HepG2 (cell line): ENCODE data around the gene IL22. TPM values are rescaled to one million over a fixed set of nuclear protein-coding genes. Genes with fewer than 3 reads are reported as not detected.

Experiments used
- ATAC-seq: fragments of 200-7000 bp; cut with Tn5 transposase; 3 replicates; pipeline ENCODE4 v1.9.1; 2020; ENCODE audit warnings: mild to moderate bottlenecking, moderate library complexity
- BruUV-seq: library from RNA; stranded (reverse); fragments of 400-500 nt; replicated peaks from 2 replicates; lab custom pipeline; 2021; lab: Mats Ljungman, UMichigan
- CTCF ChIA-PET: fragments of 300-600 bp; formaldehyde crosslinking; extraction: SDS; loops from one replicate; lab custom pipeline; 2021; ENCODE audit warnings: low total read pairs, inconsistent platforms, low intra/inter-chr PET ratio; lab: Yijun Ruan, JAX
- POLR2A ChIA-PET: fragments of 350-600 bp; sonication (Branson Sonifier 250); formaldehyde crosslinking; loops from one replicate; lab custom pipeline; 2020; ENCODE audit warnings: antibody characterized with exemption, inconsistent platforms; lab: Yijun Ruan, JAX
- DNase-seq: peaks from one replicate; pipeline ENCODE4 v3.0.0-alpha.2; 2015; ENCODE audit warnings: low spot score
- FAIRE-seq: peaks from 3 replicates; lab custom pipeline; 2011; peaks lifted over from hg19 to GRCh38; lab: Jason Lieb, UNC
- H2AFZ ChIP-seq: one replicate; pipeline ENCODE4 v1.6.1; 2011; ENCODE audit warnings: low read length, inconsistent platforms
- H3K27ac ChIP-seq: fragments of 300-600 bp; 3 replicates; pipeline ENCODE4 v1.8.0; 2011; ENCODE audit warnings: mixed run types, mild to moderate bottlenecking, mixed read lengths, low read length, inconsistent platforms; ENCODE audit not compliant: insufficient read depth; ENCODE audit errors: extremely low read length
- H3K27me3 ChIP-seq, 2 experiments: fragments of 200-600 bp in 1 of 2; 2 replicates in 1 of 2; 3 replicates in 1 of 2; pipeline versions ENCODE4 v1.6.0 to v1.8.0; 2011; ENCODE audit warnings: low read length in 2 of 2, mild to moderate bottlenecking in 2 of 2, moderate library complexity in 2 of 2, inconsistent platforms in 1 of 2; ENCODE audit not compliant: insufficient read depth in 2 of 2, control insufficient read depth in 1 of 2
- H3K36me3 ChIP-seq, 2 experiments: fragments of 200-600 bp in 1 of 2; replicated peaks in 1 of 2; 2 replicates in 1 of 2; 3 replicates in 1 of 2; pipeline versions ENCODE4 v1.5.1 to v1.8.0; 2011; ENCODE audit warnings: low read length in 2 of 2, inconsistent platforms in 1 of 2; ENCODE audit not compliant: insufficient read depth in 2 of 2, control insufficient read depth in 1 of 2
- H3K4me1 ChIP-seq: 2 replicates; pipeline ENCODE4 v1.5.1; 2012; ENCODE audit warnings: low read length, inconsistent platforms; ENCODE audit not compliant: insufficient read depth
- H3K4me2 ChIP-seq: 2 replicates; pipeline ENCODE4 v1.6.0; 2011; ENCODE audit warnings: low read depth, low read length, inconsistent platforms
- H3K4me3 ChIP-seq, 3 experiments: fragments of 200-600 bp in 1 of 3; sonication (generic), shearing (Covaris generic) in 1 of 3; replicated peaks in 1 of 3; 2 replicates each; pipeline ENCODE4 v1.5.1; 2011 to 2016; ENCODE audit warnings: low read length in 3 of 3, inconsistent platforms in 2 of 3, low read depth in 2 of 3, mild to moderate bottlenecking in 2 of 3, control low read depth in 1 of 3, mixed read lengths in 1 of 3; ENCODE audit not compliant: insufficient read depth in 1 of 3
- H3K79me2 ChIP-seq: one replicate; pipeline ENCODE4 v1.6.1; 2011; ENCODE audit warnings: low read length, inconsistent platforms; ENCODE audit not compliant: insufficient read depth
- H3K9ac ChIP-seq: 2 replicates; pipeline ENCODE4 v1.6.0; 2011; ENCODE audit warnings: mild to moderate bottlenecking, low read depth, low read length, inconsistent platforms; ENCODE audit not compliant: insufficient read depth
- H3K9me3 ChIP-seq: 2 replicates; pipeline ENCODE4 v1.5.1; 2012; ENCODE audit warnings: mild to moderate bottlenecking, low read length
- H4K20me1 ChIP-seq: 2 replicates; pipeline ENCODE4 v1.6.0; 2011; ENCODE audit warnings: inconsistent platforms, mild to moderate bottlenecking, low read length, moderate library complexity; ENCODE audit not compliant: insufficient read depth
- ATRX ChIP-seq: sonication (generic); formaldehyde crosslinking; IDR thresholded peaks from 2 replicates; pipeline ENCODE4 v1.4.0; 2020; ENCODE audit warnings: missing genetic modification reagents, borderline replicate concordance
- ELK4 ChIP-seq: sonication (generic); formaldehyde crosslinking; IDR thresholded peaks from 2 replicates; pipeline ENCODE4 v1.9.0; 2021; ENCODE audit warnings: missing genetic modification reagents, borderline replicate concordance
- EP300 ChIP-seq, 3 experiments: sonication (generic) in 1 of 3; formaldehyde crosslinking in 1 of 3; IDR thresholded peaks; 2 replicates each; pipeline versions ENCODE4 v1.5.1 to v1.6.1; 2011 to 2020; ENCODE audit warnings: low read depth in 2 of 3, low read length in 2 of 3, borderline replicate concordance in 1 of 3, improper control_type of control experiment in 1 of 3, mild to moderate bottlenecking in 1 of 3, missing genetic modification reagents in 1 of 3, moderate library complexity in 1 of 3
- GATAD2A ChIP-seq: IDR thresholded peaks from 2 replicates; pipeline ENCODE4 v1.6.1; 2016
- MAFG ChIP-seq: sonication (generic); formaldehyde crosslinking; IDR thresholded peaks from 2 replicates; pipeline ENCODE4 v1.5.1; 2020; ENCODE audit warnings: mild to moderate bottlenecking, missing genetic modification reagents
- RBFOX2 ChIP-seq: fragments of 200-400 bp; formaldehyde crosslinking; IDR thresholded peaks from 2 replicates; pipeline ENCODE4 v1.6.1; 2017; ENCODE audit warnings: low read depth, mild to moderate bottlenecking, low read length
- SETDB1 ChIP-seq: sonication (generic); formaldehyde crosslinking; IDR thresholded peaks from 2 replicates; pipeline ENCODE4 v1.5.1; 2020; ENCODE audit warnings: missing genetic modification reagents, mild to moderate bottlenecking, borderline replicate concordance
- ZNF468 ChIP-seq: sonication (generic); formaldehyde crosslinking; IDR thresholded peaks from 2 replicates; pipeline ENCODE4 v1.8.0; 2022; ENCODE audit warnings: mild to moderate bottlenecking, moderate library complexity, missing genetic modification reagents
- in situ Hi-C: cut with HindIII; loops from 2 replicates; pipeline ENCODE4 v1.10.0; 2017; ENCODE audit warnings: low pct_unique_long_range_greater_than_20kb; ENCODE audit not compliant: extremely low pct_ligation_motif_present
- intact Hi-C: fragments of 100-400 bp; cut with micrococcal nuclease; formaldehyde crosslinking; loops from one replicate; pipeline ENCODE4 v1.10.0; 2022; ENCODE audit not compliant: unreplicated experiment
- polyA plus RNA-seq, 8 experiments: library from polyadenylated mRNA; depleted of rRNA in 3 of 8; stranded (reverse) in 7 of 8; unstranded in 1 of 8; fragments of >200 nt; fragmentation: Illumina TruSeq in 4 of 8; extraction: Trizol in 4 of 8; gene quantifications; 2 replicates each; pipeline versions ENCODE4 v1.2.1 to v1.2.3, GENCODE V29; 2011 to 2016; ENCODE audit warnings: low read depth in 4 of 8, missing spikeins in 1 of 8, mixed read lengths in 1 of 8; ENCODE audit not compliant: insufficient read depth in 1 of 8
- total RNA-seq, 5 experiments: library from RNA; depleted of rRNA; stranded (reverse); fragments of >200 nt; fragmentation: Illumina TruSeq; extraction: Trizol; gene quantifications; 2 replicates each; pipeline ENCODE4 v1.2.3, GENCODE V29; 2016; ENCODE audit warnings: low read depth in 1 of 5

Gene IL22
- total and polyA plus RNA-seq, 2 of the 13 experiments (the other 11 are each of a cell fraction or from before 2014, with no cell fraction given): not detected

- FAIRE-seq (no peak), ATAC-seq (no peak), DNase-seq (no peak)
- POLR2A ChIA-PET: no interaction called here
- Histone ChIP-seq H3K36me3 (no peaks in the 10 kb centered on the region), H3K79me2 (no peaks in the 10 kb centered on the region), H3K4me3 (no peak overlapping the region), H3K4me2 (no peak overlapping the region), H3K4me1 (no peaks in the 10 kb centered on the region), H2AFZ (no peak overlapping the region), H3K9me3 (no peaks in the 10 kb centered on the region), H4K20me1 (no peaks in the 10 kb centered on the region), H3K27me3 (peaks cover 3 to 4% of the 10 kb centered on the region in 2 experiments; a peak in 2 of 5 replicates), H3K9ac (no peak overlapping the region), H3K27ac (no peak overlapping the region)
- CTCF ChIA-PET: no interaction called here
- in situ Hi-C loops (no loop called here), intact Hi-C loops (no loop called here)
- no TSS peak for BruUV-seq
- TF ChIP-seq MAFG (CRISPR knock-in tag) (no peak), ATRX (CRISPR knock-in tag) (no peak), SETDB1 (CRISPR knock-in tag) (no peak), ELK4 (no peak), GATAD2A (CRISPR knock-in tag) (no peak), RBFOX2 (no peak), ZNF468 (no peak), EP300 (IDR thresholded peaks at IDR 0.05; ENCODE audit: low read depth in 2 of 2, low read length in 2 of 2) (no peak), EP300 (CRISPR knock-in tag; IDR thresholded peaks at IDR 0.05; ENCODE audit: borderline replicate concordance) (no peak)
Observed at GRCh38 chr12:68268967-68269366, 15.6 kb upstream of the IL22 start.
